Parathyroid adenoma (tissue), 2 donors: ENCODE results near the gene ETF1.

Source experiments
- H2AFZ ChIP-seq: fragments of 300-600 bp; sonication (generic); one replicate; pipeline ENCODE4 v1.7.0; 2017; ENCODE audit warnings: antibody characterized with exemption, mild to moderate bottlenecking
- H3K27ac ChIP-seq: fragments of 300-600 bp; sonication (generic); one replicate; pipeline ENCODE4 v1.7.0; 2017
- H3K27me3 ChIP-seq: fragments of 300-600 bp; sonication (generic); one replicate; pipeline ENCODE4 v1.7.0; 2017; ENCODE audit warnings: low read length; ENCODE audit not compliant: control insufficient read depth, insufficient read depth
- H3K36me3 ChIP-seq: fragments of 300-600 bp; sonication (generic); one replicate; pipeline ENCODE4 v1.7.0; 2017; ENCODE audit warnings: low read length; ENCODE audit not compliant: control insufficient read depth, insufficient read depth
- H3K4me1 ChIP-seq: fragments of 300-600 bp; sonication (generic); one replicate; pipeline ENCODE4 v1.7.0; 2017; ENCODE audit warnings: control low read depth
- H3K4me2 ChIP-seq: fragments of 300-600 bp; sonication (generic); one replicate; pipeline ENCODE4 v1.7.0; 2017; ENCODE audit warnings: low read length
- H3K4me3 ChIP-seq: fragments of 300-600 bp; sonication (generic); one replicate; pipeline ENCODE4 v1.7.0; 2017; ENCODE audit warnings: low read depth, low read length
- H3K79me2 ChIP-seq: fragments of 300-600 bp; sonication (generic); one replicate; pipeline ENCODE4 v1.7.0; 2017; ENCODE audit warnings: control low read depth
- H3K9ac ChIP-seq: fragments of 300-600 bp; sonication (generic); one replicate; pipeline ENCODE4 v1.7.0; 2017; ENCODE audit warnings: mild to moderate bottlenecking
- H3K9me3 ChIP-seq: fragments of 300-600 bp; sonication (generic); one replicate; pipeline ENCODE4 v1.7.0; 2017; ENCODE audit warnings: low read length; ENCODE audit not compliant: control insufficient read depth
- TF ChIP-seq, protein P1 (sequence below): fragments of 300-600 bp; sonication (generic); IDR thresholded peaks from one replicate; pipeline ENCODE4 v1.7.0; 2017; ENCODE audit warnings: antibody characterized with exemption, mild to moderate bottlenecking
- donor health status: primary hyperparathyroidism.

ETF1 gene

DNA sequence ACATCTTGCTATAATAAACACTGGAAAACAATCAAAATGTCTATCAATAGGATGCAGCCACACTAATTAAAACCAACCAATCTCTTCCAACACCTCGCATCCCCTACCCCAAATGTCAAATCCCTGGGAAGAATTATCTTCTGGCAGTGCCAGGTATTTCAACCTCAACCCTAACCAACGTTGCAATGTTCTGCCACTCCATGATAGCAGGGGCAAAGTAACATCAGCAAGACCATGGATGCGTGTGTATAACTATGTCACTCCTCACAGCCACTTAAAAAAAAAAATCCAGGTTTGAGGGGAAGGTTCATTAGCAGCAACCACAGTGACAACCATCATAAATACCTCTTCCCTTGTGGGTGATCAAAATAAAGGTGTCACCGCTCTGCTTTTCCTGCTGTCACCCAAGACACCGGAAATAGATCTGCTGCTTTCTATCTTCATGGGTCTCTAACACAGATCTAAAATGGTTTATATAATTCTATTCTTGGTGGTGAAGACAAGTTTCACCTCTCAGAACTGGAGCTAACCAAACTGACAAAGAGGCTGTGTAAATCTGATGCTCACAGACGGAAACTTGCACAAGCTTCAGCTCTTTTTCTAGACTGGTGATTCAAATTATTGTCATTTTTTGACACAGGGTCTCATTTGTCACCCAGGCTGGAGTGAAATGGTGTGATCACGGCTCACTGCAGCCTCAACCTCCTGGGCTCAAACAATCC lies 22.2 kb upstream of the ETF1 start:
- Histone ChIP-seq H3K4me3 (no peak overlapping the region), H3K36me3 (no peaks in the 10 kb centered on the region), H3K9ac (no peak overlapping the region), H3K27me3 (no peaks in the 10 kb centered on the region), H3K4me1 (peaks cover under 1% of the 10 kb centered on the region), H3K9me3 (no peaks in the 10 kb centered on the region), H3K79me2 (peaks cover 18% of the 10 kb centered on the region), H2AFZ (no peak overlapping the region), H3K4me2 (no peak overlapping the region), H3K27ac (no peak overlapping the region)
- TF ChIP-seq, protein P1, sequence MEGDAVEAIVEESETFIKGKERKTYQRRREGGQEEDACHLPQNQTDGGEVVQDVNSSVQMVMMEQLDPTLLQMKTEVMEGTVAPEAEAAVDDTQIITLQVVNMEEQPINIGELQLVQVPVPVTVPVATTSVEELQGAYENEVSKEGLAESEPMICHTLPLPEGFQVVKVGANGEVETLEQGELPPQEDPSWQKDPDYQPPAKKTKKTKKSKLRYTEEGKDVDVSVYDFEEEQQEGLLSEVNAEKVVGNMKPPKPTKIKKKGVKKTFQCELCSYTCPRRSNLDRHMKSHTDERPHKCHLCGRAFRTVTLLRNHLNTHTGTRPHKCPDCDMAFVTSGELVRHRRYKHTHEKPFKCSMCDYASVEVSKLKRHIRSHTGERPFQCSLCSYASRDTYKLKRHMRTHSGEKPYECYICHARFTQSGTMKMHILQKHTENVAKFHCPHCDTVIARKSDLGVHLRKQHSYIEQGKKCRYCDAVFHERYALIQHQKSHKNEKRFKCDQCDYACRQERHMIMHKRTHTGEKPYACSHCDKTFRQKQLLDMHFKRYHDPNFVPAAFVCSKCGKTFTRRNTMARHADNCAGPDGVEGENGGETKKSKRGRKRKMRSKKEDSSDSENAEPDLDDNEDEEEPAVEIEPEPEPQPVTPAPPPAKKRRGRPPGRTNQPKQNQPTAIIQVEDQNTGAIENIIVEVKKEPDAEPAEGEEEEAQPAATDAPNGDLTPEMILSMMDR, result no peak

DNA sequence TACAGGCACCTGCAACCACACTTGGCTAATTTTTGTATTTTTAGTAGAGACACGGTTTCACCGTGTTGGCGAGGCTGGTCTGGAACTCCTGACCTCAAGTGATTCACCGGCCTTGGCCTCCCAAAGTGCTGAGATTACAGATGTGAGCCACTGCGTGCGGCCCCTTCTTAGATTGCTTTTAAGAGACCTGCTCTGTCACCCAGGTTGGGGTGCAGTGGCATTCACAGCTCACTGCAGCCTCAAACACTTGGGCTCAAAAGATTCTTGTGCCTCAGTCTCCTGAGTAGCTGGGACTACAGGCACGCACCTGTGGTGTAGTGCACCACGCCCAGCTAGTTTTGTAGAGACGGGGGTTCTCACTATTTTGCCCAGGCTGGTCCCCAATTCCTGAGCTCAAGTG lies 21.2 kb upstream of the ETF1 start:
- H3K36me3 ChIP-seq, result no peaks in the 10 kb centered on the region
- TF ChIP-seq, protein P1, result no peak

DNA sequence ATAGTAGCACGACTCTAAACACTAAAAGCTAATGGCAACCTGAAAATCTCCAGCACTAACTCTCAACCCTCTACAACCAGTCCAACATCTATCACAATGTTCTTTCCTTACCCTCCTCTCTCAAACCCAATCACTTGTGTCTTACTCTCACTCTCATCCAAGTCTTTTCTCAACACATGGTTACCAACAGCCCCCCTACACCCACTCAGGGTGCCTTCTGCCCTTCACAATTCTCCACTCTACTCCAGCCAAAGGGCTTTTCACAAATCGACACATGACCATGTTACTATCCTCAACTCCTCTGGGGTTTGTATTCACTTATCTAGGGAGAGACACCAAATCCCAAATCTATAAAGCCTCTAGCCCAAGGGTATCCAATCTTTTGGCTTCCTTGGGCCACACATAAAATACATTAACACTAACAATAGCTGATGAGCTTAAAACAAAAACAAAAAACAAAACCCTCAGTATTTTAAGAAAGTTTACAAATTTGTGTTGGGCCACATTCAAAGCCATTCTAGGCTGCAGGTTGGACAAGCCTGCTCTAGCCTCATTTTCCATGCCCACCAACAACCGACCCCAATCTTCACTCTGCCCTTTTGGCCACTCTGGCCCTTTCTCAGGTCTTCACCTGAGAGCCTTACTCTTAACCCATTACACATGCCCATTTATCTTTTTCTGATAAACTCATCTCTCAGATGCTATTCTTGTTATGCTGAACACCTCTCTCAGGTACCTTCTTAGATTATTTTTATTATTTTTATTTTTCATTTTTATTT lies 20.5 kb upstream of the ETF1 start:
- H2AFZ ChIP-seq, result no peak overlapping the region
- H3K79me2 ChIP-seq, result peaks cover 18% of the 10 kb centered on the region
- no peak overlapping the region for H3K4me3 ChIP-seq
- H3K9me3 ChIP-seq, result no peaks in the 10 kb centered on the region
- H3K27ac ChIP-seq, result no peak overlapping the region
- H3K27me3 ChIP-seq, result no peaks in the 10 kb centered on the region
- H3K36me3 ChIP-seq, result no peaks in the 10 kb centered on the region
- H3K9ac ChIP-seq, result no peak overlapping the region
- peaks cover 4% of the 10 kb centered on the region for H3K4me1 ChIP-seq
- TF ChIP-seq, protein P1, result no peak
- no peak overlapping the region for H3K4me2 ChIP-seq

More for the DNA sequence above, 21.2 kb upstream of the ETF1 start:
- H3K4me2 ChIP-seq, result no peak overlapping the region
- no peak overlapping the region for H3K27ac ChIP-seq
- H3K4me3 ChIP-seq, result no peak overlapping the region
- no peak overlapping the region for H2AFZ ChIP-seq
- no peak overlapping the region for H3K9ac ChIP-seq
- H3K4me1 ChIP-seq, result peaks cover 4% of the 10 kb centered on the region
- no peaks in the 10 kb centered on the region for H3K27me3 ChIP-seq
- peaks cover 18% of the 10 kb centered on the region for H3K79me2 ChIP-seq
- H3K9me3 ChIP-seq, result no peaks in the 10 kb centered on the region

DNA sequence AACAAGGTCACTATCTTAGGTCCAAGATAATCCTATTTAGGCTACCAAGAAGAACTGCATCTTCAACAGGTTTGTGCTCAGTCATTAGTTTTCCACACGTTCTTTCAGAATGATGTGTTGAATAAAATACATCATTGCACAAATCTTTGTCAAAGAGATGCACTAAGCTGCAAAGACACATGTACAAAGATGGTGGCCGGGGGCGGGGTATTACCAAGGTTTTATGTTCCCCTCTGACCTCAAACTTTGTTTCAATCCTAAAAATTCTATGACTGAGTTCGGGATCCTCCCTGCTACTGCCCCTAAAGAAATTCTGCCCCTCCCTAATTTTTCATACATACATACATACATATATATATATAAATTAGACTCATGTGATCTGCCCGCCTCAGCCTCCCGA lies 17.9 kb upstream of the ETF1 start:
- Histone ChIP-seq H3K79me2 (peaks cover 10% of the 10 kb centered on the region), H3K27me3 (no peaks in the 10 kb centered on the region), H3K4me1 (peaks cover 4% of the 10 kb centered on the region), H2AFZ (no peak overlapping the region), H3K9me3 (no peaks in the 10 kb centered on the region), H3K36me3 (no peaks in the 10 kb centered on the region), H3K4me2 (no peak overlapping the region), H3K27ac (no peak overlapping the region), H3K9ac (no peak overlapping the region), H3K4me3 (no peak overlapping the region)
- TF ChIP-seq, protein P1, result no peak
